Middle frontal gyrus (tissue), 1 donor: ENCODE data around the gene CTSW.

Experiments
- DNase-seq: peaks from one replicate; pipeline ENCODE4 v3.0.0-alpha.2; 2015; ENCODE audit warnings: low spot score; ENCODE audit errors: extremely low spot score

Gene CTSW

GRCh38 chr11:65900899-65901180 lies 21.2 kb downstream of the CTSW start:
- DNase-seq, result no peak

- no peak for DNase-seq
Observed at GRCh38 chr11:65903068-65903481, 23.4 kb downstream of the CTSW start.

GRCh38 chr11:65903715-65904114 lies 24.1 kb downstream of the CTSW start:
- no peak for DNase-seq

GRCh38 chr11:65906602-65907001 lies 27.0 kb downstream of the CTSW start:
- no peak for DNase-seq

GRCh38 chr11:65907878-65908277 lies 28.2 kb downstream of the CTSW start:
- DNase-seq, result no peak

- no peak for DNase-seq
Observed at GRCh38 chr11:65911682-65912568, 32.3 kb downstream of the CTSW start.

- no peak for DNase-seq
Observed at GRCh38 chr11:65912845-65913244, 33.2 kb downstream of the CTSW start.

- no peak for DNase-seq
Observed at GRCh38 chr11:65915101-65915820, 35.6 kb downstream of the CTSW start.

GRCh38 chr11:65915821-65916251 lies 36.2 kb downstream of the CTSW start:
- no peak for DNase-seq

- no peak for DNase-seq
Observed at GRCh38 chr11:65916391-65916790, 36.8 kb downstream of the CTSW start.

- no peak for DNase-seq
Observed at GRCh38 chr11:65917077-65917433, 37.4 kb downstream of the CTSW start.

- no peak for DNase-seq
Observed at GRCh38 chr11:65917434-65918210, 38.0 kb downstream of the CTSW start.

- no peak for DNase-seq
Observed at GRCh38 chr11:65918211-65919140, 38.8 kb downstream of the CTSW start, which contains the start of gene C11orf68. Gene C11orf68 (minus strand): TSS chr11:65919062. CDS start chr11:65919031, 31 bp downstream.

GRCh38 chr11:65919141-65919572 lies 39.5 kb downstream of the CTSW start, which contains the start of gene DRAP1:
Gene DRAP1 (plus strand): TSS chr11:65919426. CDS start chr11:65919502, 76 bp downstream.
- DNase-seq, result peak; percentile 98

- DNase-seq, result no peak
Observed at GRCh38 chr11:65919573-65920371, 40.1 kb downstream of the CTSW start.

GRCh38 chr11:65920372-65920802 lies 40.8 kb downstream of the CTSW start:
- no peak for DNase-seq

- DNase-seq, result no peak
Observed at GRCh38 chr11:65921033-65921555, 41.5 kb downstream of the CTSW start.

GRCh38 chr11:65921876-65922275 lies 42.2 kb downstream of the CTSW start:
- DNase-seq, result no peak

- DNase-seq, result no peak
Observed at GRCh38 chr11:65922565-65922964, 42.9 kb downstream of the CTSW start.
